ENCODE results near the gene GCH1. TPM values are rescaled to one million over a fixed set of nuclear protein-coding genes. Genes with fewer than 3 reads are reported as not detected.

Gene GCH1
- total RNA-seq, 2 experiments from 2014 or later, result 40.8 to 42.3 TPM

DNA sequence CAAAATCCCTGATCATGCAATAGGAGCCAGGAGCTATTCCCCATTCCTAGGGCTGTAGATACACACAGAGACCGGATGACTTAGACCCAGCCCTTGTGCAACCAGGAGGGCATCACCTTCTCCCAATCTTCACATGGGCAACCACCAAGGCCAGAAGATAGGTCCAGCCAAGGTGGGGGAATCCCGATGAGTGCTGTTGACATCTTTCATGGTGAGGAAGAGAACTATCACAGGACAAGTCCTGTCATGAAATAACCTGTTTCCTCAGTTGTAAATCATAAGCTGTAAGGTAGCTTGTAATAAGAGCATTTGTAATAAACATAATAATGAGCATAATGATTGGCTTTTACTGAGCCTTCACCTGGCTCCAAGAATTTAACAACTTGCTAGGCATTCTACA lies 89.5 kb downstream of the GCH1 start:
- POLR2A ChIA-PET, result interaction anchor here (0.6 kb wide), 1 partner anchor 852 kb away, joined by 4 read pairs; no protein-coding TSS in a partner anchor
- Mint-ChIP-seq H3K4me3 (no peak overlapping the region), H3K27ac (no peak overlapping the region), H3K4me1 (ENCODE audit: low read depth) (peaks cover 4% of the 10 kb centered on the region), H3K9me3 (no peaks in the 10 kb centered on the region), H3K36me3 (no peaks in the 10 kb centered on the region), H3K27me3 (no peaks in the 10 kb centered on the region)
- intact Hi-C loops (cut with micrococcal nuclease), result no loop called here
- DNase-seq, result no peak
- CTCF ChIA-PET, result interaction anchor here (0.9 to 1.5 kb wide), 4 partner anchors 41 to 249 kb away, joined by 3 to 4 read pairs (median 4); no protein-coding TSS in a partner anchor

DNA sequence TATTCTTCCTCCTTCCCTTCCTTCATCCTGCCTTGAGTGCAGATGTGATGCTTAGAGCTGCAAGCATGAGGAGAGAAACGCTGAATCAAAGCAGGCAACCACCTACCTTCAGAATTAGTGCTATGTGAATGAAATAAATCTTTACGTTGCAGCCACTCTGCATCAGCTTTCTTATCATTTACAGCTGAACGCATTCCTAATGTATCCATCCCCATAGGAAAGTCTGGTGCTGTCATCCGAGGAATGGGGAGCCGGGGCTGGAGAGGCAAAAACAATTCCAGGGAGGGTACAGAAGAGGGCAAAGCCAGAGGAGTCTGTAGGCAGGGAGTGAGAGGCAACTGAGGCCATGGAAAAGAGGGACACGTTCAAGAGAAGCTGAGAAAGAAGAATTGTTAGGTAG lies 90.0 kb downstream of the GCH1 start:
- Mint-ChIP-seq H3K27me3 (peaks cover 2% of the 10 kb centered on the region), H3K36me3 (no peaks in the 10 kb centered on the region), H3K4me1 (ENCODE audit: low read depth) (peaks cover 4% of the 10 kb centered on the region), H3K27ac (no peak overlapping the region), H3K9me3 (no peaks in the 10 kb centered on the region), H3K4me3 (no peak overlapping the region)
- no peak for DNase-seq
- ChIA-PET CTCF (interaction anchor here (0.6 to 0.9 kb wide), 2 partner anchors 42 to 122 kb away, joined by 3 to 4 read pairs; no protein-coding TSS in a partner anchor), POLR2A (interaction anchor here (0.6 kb wide), 1 partner anchor 852 kb away, joined by 4 read pairs; no protein-coding TSS in a partner anchor)
- intact Hi-C loops (cut with micrococcal nuclease), result no loop called here

DNA sequence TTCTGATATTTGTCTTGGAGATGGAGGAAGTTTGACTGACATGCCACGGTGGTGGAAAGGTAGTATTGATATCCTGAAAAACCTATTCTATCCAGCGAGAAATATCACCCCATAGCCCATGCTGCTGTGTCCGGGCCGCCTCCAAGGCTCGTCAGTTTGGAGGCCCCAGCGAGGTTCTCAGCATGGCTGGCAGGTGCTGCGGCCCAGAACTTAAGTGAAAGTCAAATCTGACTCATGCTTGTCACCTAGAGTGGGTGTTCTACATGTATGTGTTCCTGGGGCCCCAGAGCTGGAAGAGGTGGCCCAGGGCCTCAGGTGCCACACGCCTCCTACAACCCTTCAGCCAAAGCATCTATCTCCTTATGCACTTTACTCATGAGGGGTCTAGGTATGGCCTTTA lies 92.9 kb downstream of the GCH1 start:
- H3K4me3 Mint-ChIP-seq, result no peak overlapping the region
- CTCF ChIA-PET, result interaction anchor here (8.9 kb wide), 1 partner anchor 244 kb away, joined by 101 read pairs; the partner anchor contains the start of gene SAMD4A

DNA sequence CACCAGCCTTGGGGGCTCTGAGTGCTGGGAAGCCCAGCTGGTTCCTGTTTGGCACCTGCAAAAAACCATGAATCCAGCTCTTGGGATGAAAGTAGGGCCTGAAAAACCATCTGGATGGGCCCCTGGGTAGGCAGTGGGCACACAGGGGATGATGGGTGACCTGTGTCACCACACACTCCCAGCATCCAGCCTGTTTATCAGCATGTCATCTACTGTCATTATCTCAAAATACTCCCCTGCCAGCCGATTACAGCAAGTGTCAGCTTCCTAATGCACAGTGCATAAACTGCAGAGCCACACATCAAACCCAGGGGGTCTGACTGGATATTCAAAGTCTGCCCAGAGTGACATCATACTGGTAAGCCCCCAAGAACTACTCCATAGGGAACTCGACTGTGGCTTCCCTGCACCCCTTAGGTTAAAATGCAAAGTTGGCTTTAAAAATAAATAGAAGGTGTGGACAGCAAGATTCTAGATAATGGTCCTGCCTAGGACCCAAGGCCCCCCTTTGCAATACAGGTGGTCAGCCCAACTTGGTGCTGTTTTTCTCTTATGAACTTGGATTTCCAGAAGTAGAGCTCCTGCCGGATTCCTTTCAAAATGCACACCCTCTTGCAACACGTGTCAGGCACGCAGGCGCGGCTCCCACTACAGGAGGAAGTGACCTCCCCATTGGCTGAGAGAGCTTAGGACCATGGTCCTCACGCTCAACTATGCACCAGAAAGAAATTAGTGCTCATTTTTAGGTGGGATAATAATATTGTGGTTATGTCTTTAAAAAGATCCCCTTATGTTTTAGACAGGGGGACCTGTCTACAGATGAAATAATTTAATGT lies 94.1 kb downstream of the GCH1 start:
- POLR2A ChIA-PET, result no interaction called here
- Mint-ChIP-seq H3K4me1 (ENCODE audit: low read depth) (peaks cover 13% of the 10 kb centered on the region), H3K27me3 (peaks cover 17% of the 10 kb centered on the region), H3K27ac (no peak overlapping the region), H3K4me3 (no peak overlapping the region), H3K36me3 (no peaks in the 10 kb centered on the region), H3K9me3 (no peaks in the 10 kb centered on the region)
- DNase-seq, result no peak
- CTCF ChIA-PET, result interaction anchor here (2.9 to 8.9 kb wide), 2 partner anchors 33 to 243 kb away, joined by 27 to 101 read pairs; partner anchors contain the start of gene SAMD4A
- intact Hi-C loops (cut with micrococcal nuclease), result no loop called here

More for the DNA sequence above, 92.9 kb downstream of the GCH1 start:
- POLR2A ChIA-PET, result no interaction called here
- H3K27me3 Mint-ChIP-seq, result peaks cover 15% of the 10 kb centered on the region
- H3K4me1 Mint-ChIP-seq (ENCODE audit: low read depth), result peaks cover 13% of the 10 kb centered on the region
- DNase-seq, result peak; percentile 39
- no peaks in the 10 kb centered on the region for H3K36me3 Mint-ChIP-seq
- no peaks in the 10 kb centered on the region for H3K9me3 Mint-ChIP-seq
- H3K27ac Mint-ChIP-seq, result no peak overlapping the region
- intact Hi-C loops (cut with micrococcal nuclease), result no loop called here

DNA sequence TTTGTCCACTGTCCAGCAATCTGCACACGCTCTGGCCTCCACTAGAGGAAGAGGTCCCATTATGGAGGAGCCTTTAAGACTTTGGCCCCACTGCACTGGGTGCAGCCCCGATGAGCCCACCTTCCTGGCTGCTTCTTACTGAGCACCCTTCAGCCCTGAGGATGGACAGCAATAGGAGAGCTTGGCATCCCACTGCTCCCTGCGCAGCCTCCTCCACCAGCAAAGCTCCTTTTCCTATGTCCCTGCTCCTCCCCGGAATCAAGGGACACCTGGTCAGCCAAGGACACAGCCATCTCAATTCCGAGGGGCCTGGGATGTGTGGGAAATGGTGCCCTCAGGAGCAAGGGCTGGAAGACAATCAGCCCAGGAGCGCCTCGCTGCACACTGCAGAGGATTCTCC lies 94.7 kb downstream of the GCH1 start:
- H3K36me3 Mint-ChIP-seq, result no peaks in the 10 kb centered on the region
- H3K27me3 Mint-ChIP-seq, result peaks cover 17% of the 10 kb centered on the region
- peaks cover 13% of the 10 kb centered on the region for H3K4me1 Mint-ChIP-seq (ENCODE audit: low read depth)
- H3K9me3 Mint-ChIP-seq, result no peaks in the 10 kb centered on the region
- ChIA-PET POLR2A (no interaction called here), CTCF (interaction anchor here (0.6 to 8.9 kb wide), 5 partner anchors 9 to 242 kb away, joined by 3 to 101 read pairs (median 26); partner anchors contain the start of gene SAMD4A)
- no peak overlapping the region for H3K27ac Mint-ChIP-seq
- H3K4me3 Mint-ChIP-seq, result no peak overlapping the region
- intact Hi-C loops (cut with micrococcal nuclease), result loop anchor here (2.0 kb wide), 1 partner anchor 35 kb away; no protein-coding TSS in a partner anchor
- DNase-seq, result no peak

DNA sequence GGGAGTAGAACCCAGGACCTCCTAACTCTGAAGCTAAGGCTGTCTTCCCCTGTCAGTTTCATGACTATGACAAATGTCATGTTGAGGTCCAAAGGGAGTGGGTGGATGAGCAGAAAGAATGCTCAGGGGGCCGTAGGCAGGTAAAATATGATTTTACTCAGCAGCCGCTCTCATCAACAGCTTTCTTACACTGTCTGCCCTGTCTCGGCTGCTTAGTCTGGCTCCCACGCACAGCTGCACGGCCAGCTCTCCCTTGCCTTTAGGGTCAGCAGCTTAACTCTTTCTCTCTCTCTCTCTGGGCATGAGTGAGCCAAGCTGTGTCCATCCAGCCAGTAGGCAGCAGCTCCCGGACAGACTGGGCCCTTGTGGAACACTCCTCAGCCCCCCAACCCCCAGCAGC lies 95.2 kb downstream of the GCH1 start:
- H3K27me3 Mint-ChIP-seq, result peaks cover 17% of the 10 kb centered on the region
- ChIA-PET POLR2A (no interaction called here), CTCF (interaction anchor here (0.6 to 8.9 kb wide), 5 partner anchors 9 to 242 kb away, joined by 3 to 101 read pairs (median 26); partner anchors contain the start of gene SAMD4A)
- H3K27ac Mint-ChIP-seq, result no peak overlapping the region
- intact Hi-C loops (cut with micrococcal nuclease), result loop anchor here (2.0 kb wide), 1 partner anchor 35 kb away; no protein-coding TSS in a partner anchor
- no peak for DNase-seq
- H3K36me3 Mint-ChIP-seq, result no peaks in the 10 kb centered on the region
- H3K9me3 Mint-ChIP-seq, result no peaks in the 10 kb centered on the region
- no peak overlapping the region for H3K4me3 Mint-ChIP-seq
- peaks cover 13% of the 10 kb centered on the region for H3K4me1 Mint-ChIP-seq (ENCODE audit: low read depth)

DNA sequence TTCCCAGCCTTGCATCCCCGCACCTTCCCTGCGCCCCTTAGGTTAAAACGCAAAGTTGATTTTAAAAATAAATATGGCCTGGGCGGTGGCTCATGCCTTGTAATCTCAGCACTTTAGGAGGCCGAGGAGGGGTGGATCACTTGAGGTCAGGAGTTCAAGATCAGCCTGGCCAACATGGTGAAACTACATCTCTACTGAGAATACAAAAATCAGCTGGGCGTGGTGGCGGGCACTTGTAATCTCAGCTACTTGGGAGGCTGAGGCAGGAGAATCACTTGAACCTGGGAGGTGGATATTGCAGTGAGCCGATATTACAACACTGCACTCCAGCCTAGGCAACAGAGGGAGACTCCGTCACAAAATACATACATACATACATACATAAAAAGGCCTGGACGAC lies 96.0 kb downstream of the GCH1 start:
- intact Hi-C loops (cut with micrococcal nuclease), result loop anchor here (2.0 kb wide), 1 partner anchor 34 kb away; no protein-coding TSS in a partner anchor
- H3K9me3 Mint-ChIP-seq, result no peaks in the 10 kb centered on the region
- no peaks in the 10 kb centered on the region for H3K36me3 Mint-ChIP-seq
- no peak overlapping the region for H3K4me3 Mint-ChIP-seq
- CTCF ChIA-PET, result interaction anchor here (0.5 to 8.9 kb wide), 20 partner anchors 8 to 297 kb away, joined by 3 to 101 read pairs (median 4); partner anchors contain the start of genes CGRRF1 and SAMD4A
- peaks cover 19% of the 10 kb centered on the region for H3K27me3 Mint-ChIP-seq
- no peak for DNase-seq
- peaks cover 13% of the 10 kb centered on the region for H3K4me1 Mint-ChIP-seq (ENCODE audit: low read depth)
- no peak overlapping the region for H3K27ac Mint-ChIP-seq
- POLR2A ChIA-PET, result no interaction called here

DNA sequence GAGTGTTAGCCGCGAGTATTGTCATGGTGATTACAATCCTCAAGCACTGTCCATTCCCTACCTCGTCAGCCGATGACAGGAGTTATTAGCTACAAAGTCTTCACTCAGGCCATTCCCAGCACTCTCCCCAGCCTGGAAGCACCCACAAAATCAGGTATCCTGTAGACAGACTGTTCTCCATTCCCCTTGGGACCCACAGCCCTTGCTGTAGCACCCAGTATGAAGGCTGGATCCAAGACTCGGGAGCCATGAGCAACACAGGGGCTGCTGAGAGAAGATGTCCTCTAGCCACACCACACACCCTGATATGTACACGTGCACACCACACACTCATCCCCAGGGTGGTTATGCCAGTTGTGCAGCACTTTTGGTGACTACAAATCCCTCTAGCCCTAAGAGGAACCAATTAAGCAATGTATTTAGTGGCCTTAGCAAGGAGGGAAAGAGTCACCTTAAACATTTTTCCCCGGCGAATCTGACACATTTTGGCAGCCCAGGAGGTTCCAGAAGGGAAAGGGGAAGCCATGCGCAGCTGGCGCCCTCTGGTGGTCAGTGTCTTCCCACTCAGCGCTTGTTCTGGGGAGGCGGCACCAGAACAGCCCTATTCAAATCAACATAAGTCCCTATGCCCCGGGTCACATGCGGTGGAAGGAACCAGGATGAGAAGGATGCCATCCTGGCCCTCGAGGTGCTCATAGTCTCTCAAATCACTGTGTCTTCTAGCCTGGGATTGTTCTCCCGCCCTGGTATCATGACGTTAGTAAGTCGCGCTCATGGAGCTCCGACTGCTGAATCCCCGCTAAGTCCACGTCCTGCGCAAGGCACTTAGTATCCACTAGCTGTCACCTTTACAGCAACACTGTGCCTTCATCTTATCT lies 96.9 kb downstream of the GCH1 start:
- H3K36me3 Mint-ChIP-seq, result no peaks in the 10 kb centered on the region
- peak; percentile 86 for DNase-seq
- ChIA-PET CTCF (interaction anchor here (0.5 to 8.9 kb wide), 28 partner anchors 9 to 409 kb away, joined by 3 to 101 read pairs (median 4); partner anchors contain the start of genes CDKN3, CGRRF1, GCH1 and SAMD4A), POLR2A (no interaction called here)
- no peak overlapping the region for H3K27ac Mint-ChIP-seq
- peaks cover 21% of the 10 kb centered on the region for H3K27me3 Mint-ChIP-seq
- intact Hi-C loops (cut with micrococcal nuclease), result loop anchor here (1.0 to 2.0 kb wide), 3 partner anchors 29 to 241 kb away; no protein-coding TSS in a partner anchor
- H3K9me3 Mint-ChIP-seq, result no peaks in the 10 kb centered on the region
- peaks cover 13% of the 10 kb centered on the region for H3K4me1 Mint-ChIP-seq (ENCODE audit: low read depth)
- H3K4me3 Mint-ChIP-seq, result no peak overlapping the region

DNA sequence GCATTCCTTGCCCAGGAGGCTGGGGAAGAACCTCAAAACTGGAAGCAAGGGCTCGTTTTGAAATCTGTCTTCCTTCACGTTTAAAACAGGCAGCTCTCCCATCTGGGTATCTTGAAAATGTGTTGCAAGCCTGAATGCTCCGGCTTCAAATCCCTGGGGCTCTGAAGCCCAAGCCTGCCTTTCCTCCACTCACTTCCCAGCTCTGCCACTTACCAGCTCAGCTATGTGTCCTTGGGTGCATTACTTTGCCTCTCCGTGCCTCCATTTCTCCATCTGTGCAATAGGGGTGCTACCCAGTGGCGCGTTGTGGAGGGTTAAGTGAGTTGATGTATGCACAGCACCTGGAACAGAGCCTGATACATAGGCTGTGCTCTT lies 97.6 kb downstream of the GCH1 start:
- intact Hi-C loops (cut with micrococcal nuclease), result loop anchor here (1.0 kb wide), 2 partner anchors 29 to 241 kb away; no protein-coding TSS in a partner anchor
- Mint-ChIP-seq H3K4me1 (ENCODE audit: low read depth) (peaks cover 13% of the 10 kb centered on the region), H3K27me3 (peaks cover 21% of the 10 kb centered on the region), H3K9me3 (no peaks in the 10 kb centered on the region), H3K36me3 (no peaks in the 10 kb centered on the region), H3K27ac (no peak overlapping the region), H3K4me3 (no peak overlapping the region)
- POLR2A ChIA-PET, result no interaction called here
- CTCF ChIA-PET, result interaction anchor here (0.6 to 8.9 kb wide), 11 partner anchors 10 to 408 kb away, joined by 3 to 101 read pairs (median 7); partner anchors contain the start of genes CDKN3, GCH1 and SAMD4A
- DNase-seq, result no peak

DNA sequence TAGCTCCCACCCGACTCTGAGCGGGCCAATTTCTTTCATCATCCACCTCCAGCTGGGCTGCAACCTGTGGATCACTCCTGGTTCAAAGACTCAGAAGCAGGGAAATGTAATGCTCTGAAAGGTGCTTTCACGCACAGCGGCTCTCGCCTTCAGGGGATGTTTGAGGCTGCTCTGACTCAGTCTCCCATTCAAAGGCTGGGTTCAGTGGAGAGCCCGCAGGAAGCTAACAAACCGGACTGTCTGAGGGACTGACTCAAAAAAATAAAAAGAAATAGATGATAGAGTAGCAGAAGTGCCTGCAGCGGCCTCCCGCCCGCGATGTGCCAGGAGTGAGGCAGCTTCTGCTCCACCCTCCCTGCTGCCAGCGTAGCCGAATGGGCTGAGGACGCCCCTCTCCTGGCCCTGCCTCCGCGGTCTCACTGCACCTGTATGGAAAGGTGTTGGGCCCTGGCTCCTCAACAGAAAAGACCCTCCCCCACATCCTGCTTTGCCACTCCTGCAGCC lies 98.0 kb downstream of the GCH1 start:
- Mint-ChIP-seq H3K4me3 (no peak overlapping the region), H3K9me3 (no peaks in the 10 kb centered on the region), H3K36me3 (no peaks in the 10 kb centered on the region), H3K27me3 (peaks cover 23% of the 10 kb centered on the region), H3K4me1 (ENCODE audit: low read depth) (peaks cover 9% of the 10 kb centered on the region), H3K27ac (no peak overlapping the region)
- no peak for DNase-seq
- ChIA-PET POLR2A (interaction anchor here (0.6 kb wide), 1 partner anchor 14 kb away, joined by 3 read pairs; no protein-coding TSS in a partner anchor), CTCF (interaction anchor here (0.6 to 8.9 kb wide), 15 partner anchors 7 to 438 kb away, joined by 3 to 101 read pairs (median 5); partner anchors contain the start of genes CDKN3, GCH1 and SAMD4A)
- intact Hi-C loops (cut with micrococcal nuclease), result loop anchor here (1.0 kb wide), 2 partner anchors 28 to 240 kb away; no protein-coding TSS in a partner anchor

DNA sequence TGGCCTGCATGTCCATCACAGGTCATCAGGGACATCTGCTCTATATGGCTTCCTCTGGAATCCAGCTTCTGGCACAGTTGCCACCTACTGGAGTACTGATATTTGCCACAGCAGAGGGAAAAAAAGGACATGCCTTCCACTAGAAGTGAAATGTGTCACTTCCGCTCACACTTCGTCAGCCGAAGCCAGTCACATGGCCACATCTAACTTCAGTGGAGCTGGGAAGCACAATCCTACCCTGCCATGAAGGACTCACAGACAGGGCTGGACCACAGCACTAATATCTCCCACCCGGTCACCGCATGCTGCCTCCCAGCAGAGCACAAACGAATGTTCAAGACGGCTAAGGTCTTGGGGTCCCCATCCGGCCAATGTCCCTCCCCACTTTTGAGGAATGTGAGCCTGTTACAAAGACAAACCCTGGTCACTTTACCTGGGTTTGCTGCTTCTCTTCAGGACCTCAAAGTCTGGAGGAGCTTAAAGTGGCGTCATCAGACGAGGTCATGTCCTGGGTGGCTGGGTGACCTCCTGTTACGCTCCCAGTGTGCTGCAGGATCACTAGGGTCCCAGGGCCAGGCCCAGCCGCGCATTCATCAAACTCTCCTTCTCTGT lies 98.6 kb downstream of the GCH1 start:
- H3K27me3 Mint-ChIP-seq, result peaks cover 23% of the 10 kb centered on the region
- CTCF ChIA-PET, result interaction anchor here (0.8 to 8.9 kb wide), 10 partner anchors 8 to 438 kb away, joined by 3 to 101 read pairs (median 5); partner anchors contain the start of genes CDKN3 and SAMD4A

More for the DNA sequence above, 98.6 kb downstream of the GCH1 start:
- peaks cover 9% of the 10 kb centered on the region for H3K4me1 Mint-ChIP-seq (ENCODE audit: low read depth)
- H3K9me3 Mint-ChIP-seq, result no peaks in the 10 kb centered on the region
- intact Hi-C loops (cut with micrococcal nuclease), result no loop called here
- no peak overlapping the region for H3K27ac Mint-ChIP-seq
- POLR2A ChIA-PET, result interaction anchor here (0.6 kb wide), 1 partner anchor 13 kb away, joined by 3 read pairs; no protein-coding TSS in a partner anchor
- H3K4me3 Mint-ChIP-seq, result no peak overlapping the region
- DNase-seq, result no peak
- H3K36me3 Mint-ChIP-seq, result no peaks in the 10 kb centered on the region
